HG03565 (cell line): ENCODE results near the gene TSPAN31.
"Not testable (repeated sequence)": the region's sequence is repeated elsewhere in the genome, so short reads cannot be mapped to it uniquely, and the experiment has no call there.

Experiments
- ATAC-seq: cut with Tn5 transposase; IDR thresholded peaks from one replicate; pipeline ENCODE4 v1.9.1; 2021; ENCODE audit warnings: mild to moderate bottlenecking, moderate library complexity; ENCODE audit not compliant: unreplicated experiment

The TSPAN31 gene

GRCh38 chr12:57721846-57722608 is 22.8 kb upstream of the TSPAN31 start:
- ATAC-seq: not testable (repeated sequence)

- ATAC-seq: no peak
Measured at GRCh38 chr12:57722716-57723629, 21.9 kb upstream of the TSPAN31 start.

- no peak for ATAC-seq
Measured at GRCh38 chr12:57723630-57723962, 21.2 kb upstream of the TSPAN31 start.

GRCh38 chr12:57724003-57724935 is 20.6 kb upstream of the TSPAN31 start:
- ATAC-seq: no peak

- ATAC-seq: no peak
Measured at GRCh38 chr12:57724936-57725740, 19.7 kb upstream of the TSPAN31 start.

GRCh38 chr12:57725851-57726150 is 19.0 kb upstream of the TSPAN31 start:
- ATAC-seq: no peak

- no peak for ATAC-seq
Measured at GRCh38 chr12:57726151-57726883, 18.5 kb upstream of the TSPAN31 start.

GRCh38 chr12:57726884-57727757 is 17.7 kb upstream of the TSPAN31 start:
- ATAC-seq: no peak

- no peak for ATAC-seq
Measured at GRCh38 chr12:57727758-57728395, 17.0 kb upstream of the TSPAN31 start.

- no peak for ATAC-seq
Measured at GRCh38 chr12:57729321-57729844, 15.5 kb upstream of the TSPAN31 start.

- ATAC-seq: no peak
Measured at GRCh38 chr12:57730336-57731067, 14.3 kb upstream of the TSPAN31 start.

- ATAC-seq: no peak
Measured at GRCh38 chr12:57731411-57732080, 13.3 kb upstream of the TSPAN31 start.

- no peak for ATAC-seq
Measured at GRCh38 chr12:57732270-57732669, 12.6 kb upstream of the TSPAN31 start.

- ATAC-seq: no peak
Measured at GRCh38 chr12:57732726-57733593, 11.9 kb upstream of the TSPAN31 start.

GRCh38 chr12:57733928-57734327 is 10.9 kb upstream of the TSPAN31 start:
- ATAC-seq: no peak

- ATAC-seq: no peak
Measured at GRCh38 chr12:57734591-57734990, 10.2 kb upstream of the TSPAN31 start.
